HepG2 (cell line): Measurements from ENCODE around the gene GHR. TPM values are rescaled to one million over a fixed set of nuclear protein-coding genes. Genes with fewer than 3 reads are reported as not detected.

Experiments used
- ATAC-seq: fragments of 200-7000 bp; cut with Tn5 transposase; 3 replicates; pipeline ENCODE4 v1.9.1; 2020; ENCODE audit warnings: mild to moderate bottlenecking, moderate library complexity
- BruUV-seq: library from RNA; stranded (reverse); fragments of 400-500 nt; replicated peaks from 2 replicates; lab custom pipeline; 2021; lab: Mats Ljungman, UMichigan
- CTCF ChIA-PET: fragments of 300-600 bp; formaldehyde crosslinking; extraction: SDS; loops from one replicate; lab custom pipeline; 2021; ENCODE audit warnings: low total read pairs, inconsistent platforms, low intra/inter-chr PET ratio; lab: Yijun Ruan, JAX
- POLR2A ChIA-PET: fragments of 350-600 bp; sonication (Branson Sonifier 250); formaldehyde crosslinking; loops from one replicate; lab custom pipeline; 2020; ENCODE audit warnings: antibody characterized with exemption, inconsistent platforms; lab: Yijun Ruan, JAX
- DNase-seq: peaks from one replicate; pipeline ENCODE4 v3.0.0-alpha.2; 2015; ENCODE audit warnings: low spot score
- FAIRE-seq: peaks from 3 replicates; lab custom pipeline; 2011; peaks lifted over from hg19 to GRCh38; lab: Jason Lieb, UNC
- H2AFZ ChIP-seq: one replicate; pipeline ENCODE4 v1.6.1; 2011; ENCODE audit warnings: low read length, inconsistent platforms
- H3K27ac ChIP-seq: fragments of 300-600 bp; 3 replicates; pipeline ENCODE4 v1.8.0; 2011; ENCODE audit warnings: mixed run types, mild to moderate bottlenecking, mixed read lengths, low read length, inconsistent platforms; ENCODE audit not compliant: insufficient read depth; ENCODE audit errors: extremely low read length
- H3K27me3 ChIP-seq, 2 experiments: fragments of 200-600 bp in 1 of 2; 2 replicates in 1 of 2; 3 replicates in 1 of 2; pipeline versions ENCODE4 v1.6.0 to v1.8.0; 2011; ENCODE audit warnings: low read length in 2 of 2, mild to moderate bottlenecking in 2 of 2, moderate library complexity in 2 of 2, inconsistent platforms in 1 of 2; ENCODE audit not compliant: insufficient read depth in 2 of 2, control insufficient read depth in 1 of 2
- H3K36me3 ChIP-seq, 2 experiments: fragments of 200-600 bp in 1 of 2; replicated peaks in 1 of 2; 2 replicates in 1 of 2; 3 replicates in 1 of 2; pipeline versions ENCODE4 v1.5.1 to v1.8.0; 2011; ENCODE audit warnings: low read length in 2 of 2, inconsistent platforms in 1 of 2; ENCODE audit not compliant: insufficient read depth in 2 of 2, control insufficient read depth in 1 of 2
- H3K4me1 ChIP-seq: 2 replicates; pipeline ENCODE4 v1.5.1; 2012; ENCODE audit warnings: low read length, inconsistent platforms; ENCODE audit not compliant: insufficient read depth
- H3K4me2 ChIP-seq: 2 replicates; pipeline ENCODE4 v1.6.0; 2011; ENCODE audit warnings: low read depth, low read length, inconsistent platforms
- H3K4me3 ChIP-seq, 3 experiments: fragments of 200-600 bp in 1 of 3; sonication (generic), shearing (Covaris generic) in 1 of 3; replicated peaks in 1 of 3; 2 replicates each; pipeline ENCODE4 v1.5.1; 2011 to 2016; ENCODE audit warnings: low read length in 3 of 3, inconsistent platforms in 2 of 3, low read depth in 2 of 3, mild to moderate bottlenecking in 2 of 3, control low read depth in 1 of 3, mixed read lengths in 1 of 3; ENCODE audit not compliant: insufficient read depth in 1 of 3
- H3K79me2 ChIP-seq: one replicate; pipeline ENCODE4 v1.6.1; 2011; ENCODE audit warnings: low read length, inconsistent platforms; ENCODE audit not compliant: insufficient read depth
- H3K9ac ChIP-seq: 2 replicates; pipeline ENCODE4 v1.6.0; 2011; ENCODE audit warnings: mild to moderate bottlenecking, low read depth, low read length, inconsistent platforms; ENCODE audit not compliant: insufficient read depth
- H3K9me3 ChIP-seq: 2 replicates; pipeline ENCODE4 v1.5.1; 2012; ENCODE audit warnings: mild to moderate bottlenecking, low read length
- H4K20me1 ChIP-seq: 2 replicates; pipeline ENCODE4 v1.6.0; 2011; ENCODE audit warnings: inconsistent platforms, mild to moderate bottlenecking, low read length, moderate library complexity; ENCODE audit not compliant: insufficient read depth
- BCLAF1 ChIP-seq: fragments of 450-650 bp; IDR thresholded peaks from 2 replicates; pipeline ENCODE4 v1.6.1; 2017; ENCODE audit warnings: mild to moderate bottlenecking
- DPF2 ChIP-seq: sonication (generic); formaldehyde crosslinking; IDR thresholded peaks from 2 replicates; pipeline ENCODE4 v1.4.0; 2020; ENCODE audit warnings: mild to moderate bottlenecking, low read depth, missing genetic modification reagents, borderline replicate concordance
- HNRNPK ChIP-seq: fragments of 200-400 bp; formaldehyde crosslinking; IDR thresholded peaks from 2 replicates; pipeline ENCODE4 v1.6.1; 2018; ENCODE audit warnings: low read length, low read depth, moderate library complexity, mild to moderate bottlenecking; ENCODE audit not compliant: poor library complexity, severe bottlenecking
- MEF2D ChIP-seq: sonication (generic); formaldehyde crosslinking; IDR thresholded peaks from 2 replicates; pipeline ENCODE4 v1.5.1; 2020; ENCODE audit warnings: mild to moderate bottlenecking, missing genetic modification reagents
- MYNN ChIP-seq: sonication (generic); formaldehyde crosslinking; IDR thresholded peaks from 2 replicates; pipeline ENCODE4 v1.4.0; 2020; ENCODE audit warnings: mild to moderate bottlenecking, low read depth, missing genetic modification reagents
- PBX3 ChIP-seq: sonication (generic); formaldehyde crosslinking; IDR thresholded peaks from 2 replicates; pipeline ENCODE4 v1.8.1; 2023; ENCODE audit warnings: missing genetic modification reagents, inconsistent platforms, borderline replicate concordance
- PRDM15 ChIP-seq: sonication (generic); formaldehyde crosslinking; IDR thresholded peaks from 2 replicates; pipeline ENCODE4 v1.4.0; 2020; ENCODE audit warnings: missing genetic modification reagents
- PRPF4 ChIP-seq: fragments of 200-400 bp; formaldehyde crosslinking; IDR thresholded peaks from 2 replicates; pipeline ENCODE4 v1.6.1; 2016; ENCODE audit warnings: low read length, low read depth; ENCODE audit not compliant: poor library complexity, severe bottlenecking
- TCF12 ChIP-seq, 2 experiments: fragments of 450-650 bp in 1 of 2; sonication (generic) in 1 of 2; formaldehyde crosslinking in 1 of 2; IDR thresholded peaks; 2 replicates each; pipeline versions ENCODE4 v1.6.1 to v1.8.0; 2017 to 2022; ENCODE audit warnings: antibody characterized with exemption in 1 of 2, mild to moderate bottlenecking in 1 of 2, missing genetic modification reagents in 1 of 2, moderate library complexity in 1 of 2
- ZBTB37 ChIP-seq: sonication (generic); formaldehyde crosslinking; IDR thresholded peaks from 2 replicates; pipeline ENCODE4 v1.4.0; 2020; ENCODE audit warnings: mild to moderate bottlenecking, missing genetic modification reagents
- ZNF451 ChIP-seq: sonication (generic); formaldehyde crosslinking; IDR thresholded peaks from 2 replicates; pipeline ENCODE4 v1.5.0; 2020; ENCODE audit warnings: mild to moderate bottlenecking, missing genetic modification reagents
- ZNF549 ChIP-seq: sonication (generic); formaldehyde crosslinking; IDR thresholded peaks from 2 replicates; pipeline ENCODE4 v1.5.0; 2020; ENCODE audit warnings: missing genetic modification reagents
- ZNF776 ChIP-seq: sonication (generic); formaldehyde crosslinking; IDR thresholded peaks from 2 replicates; pipeline ENCODE4 v1.4.0; 2020; ENCODE audit warnings: mild to moderate bottlenecking, missing genetic modification reagents
- ZSCAN22 ChIP-seq: sonication (generic); formaldehyde crosslinking; IDR thresholded peaks from 2 replicates; pipeline ENCODE4 v1.4.0; 2020; ENCODE audit warnings: mild to moderate bottlenecking, missing genetic modification reagents
- WGBS: methylation state at CpG from one replicate; pipeline ENCODE4 v1.1.6; 2017; ENCODE audit warnings: low lambda C conversion rate; 5-methylcytosine and 5-hydroxymethylcytosine counted together
- in situ Hi-C: cut with HindIII; loops from 2 replicates; pipeline ENCODE4 v1.10.0; 2017; ENCODE audit warnings: low pct_unique_long_range_greater_than_20kb; ENCODE audit not compliant: extremely low pct_ligation_motif_present
- intact Hi-C: fragments of 100-400 bp; cut with micrococcal nuclease; formaldehyde crosslinking; loops from one replicate; pipeline ENCODE4 v1.10.0; 2022; ENCODE audit not compliant: unreplicated experiment
- polyA plus RNA-seq, 8 experiments: library from polyadenylated mRNA; depleted of rRNA in 3 of 8; stranded (reverse) in 7 of 8; unstranded in 1 of 8; fragments of >200 nt; fragmentation: Illumina TruSeq in 4 of 8; extraction: Trizol in 4 of 8; gene quantifications; 2 replicates each; pipeline versions ENCODE4 v1.2.1 to v1.2.3, GENCODE V29; 2011 to 2016; ENCODE audit warnings: low read depth in 4 of 8, missing spikeins in 1 of 8, mixed read lengths in 1 of 8; ENCODE audit not compliant: insufficient read depth in 1 of 8
- total RNA-seq, 5 experiments: library from RNA; depleted of rRNA; stranded (reverse); fragments of >200 nt; fragmentation: Illumina TruSeq; extraction: Trizol; gene quantifications; 2 replicates each; pipeline ENCODE4 v1.2.3, GENCODE V29; 2016; ENCODE audit warnings: low read depth in 1 of 5

Gene GHR
- total and polyA plus RNA-seq, 2 of the 13 experiments (the other 11 are each of a cell fraction or from before 2014, with no cell fraction given) = 0.07 TPM; not detected in 1

GRCh38 chr5:42552597-42552996 is 129.4 kb downstream of the GHR start (continued):
- no peak for TF ChIP-seq ZNF549 (CRISPR knock-in tag)
- no peak for TF ChIP-seq BCLAF1
- TF ChIP-seq ZNF776 (CRISPR knock-in tag) = no peak
- no peak for TF ChIP-seq ZSCAN22 (CRISPR knock-in tag)
- no peak for TF ChIP-seq PBX3 (CRISPR knock-in tag)

- FAIRE-seq (no peak), DNase-seq (no peak), ATAC-seq (no peak)
- Histone ChIP-seq H3K9me3 (no peaks in the 10 kb centered on the region), H2AFZ (no peak overlapping the region), H3K4me3 (no peak overlapping the region), H3K9ac (no peak overlapping the region), H3K27ac (no peak overlapping the region), H3K79me2 (no peaks in the 10 kb centered on the region), H3K36me3 (no peaks in the 10 kb centered on the region), H3K27me3 (no peaks in the 10 kb centered on the region), H4K20me1 (no peaks in the 10 kb centered on the region), H3K4me2 (no peak overlapping the region), H3K4me1 (no peaks in the 10 kb centered on the region)
- intact Hi-C loops = no loop called here
- 48% methylated on average over 4 of the region's 4 CpGs for WGBS
- in situ Hi-C loops = no loop called here
- ChIA-PET POLR2A (no interaction called here), CTCF (no interaction called here)
- BruUV-seq = no TSS peak
- TF ChIP-seq TCF12 (IDR thresholded peaks at IDR 0.05) (no peak), TCF12 (CRISPR knock-in tag; IDR thresholded peaks at IDR 0.05) (no peak), ZNF451 (CRISPR knock-in tag) (no peak), HNRNPK (no peak), PRDM15 (CRISPR knock-in tag) (no peak), MYNN (CRISPR knock-in tag) (no peak), MEF2D (CRISPR knock-in tag) (no peak), PRPF4 (no peak), ZBTB37 (CRISPR knock-in tag) (no peak), DPF2 (no peak)
Measured at GRCh38 chr5:42553461-42553860, 130.2 kb downstream of the GHR start.
